ENCODE measurements around the gene GJD2. TPM values are rescaled to one million over a fixed set of nuclear protein-coding genes. Genes with fewer than 3 reads are reported as not detected.

The GJD2 gene
- total and polyA plus RNA-seq, 2 donors (not counting 1 experiment from before 2014, with no cell fraction given), result not detected

DNA sequence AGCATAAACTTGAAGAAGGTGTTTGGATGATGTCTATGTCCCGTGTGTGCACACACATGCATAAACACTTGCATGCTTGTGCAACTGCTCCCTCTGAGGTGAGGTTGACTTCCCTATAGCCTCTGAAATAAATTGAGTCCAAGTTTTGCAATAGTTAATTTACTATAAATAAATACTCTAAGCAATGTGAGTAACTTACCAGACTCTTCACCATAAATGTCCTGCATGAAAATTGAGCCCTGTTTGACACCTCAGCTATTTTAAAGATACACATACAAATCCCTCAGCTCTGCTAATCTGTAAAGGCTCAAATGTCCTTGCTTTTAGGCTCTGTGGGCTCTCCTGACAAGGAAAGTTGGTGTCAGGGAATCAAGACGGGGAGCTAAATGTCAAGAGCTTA lies 37.1 kb downstream of the GJD2 start:
- no peak for TF ChIP-seq EZH2 (IDR thresholded peaks at IDR 0.05; ENCODE audit: borderline replicate concordance, insufficient read depth, low read depth, low read length, poor library complexity, severe bottlenecking)
- TF ChIP-seq, protein P1, sequence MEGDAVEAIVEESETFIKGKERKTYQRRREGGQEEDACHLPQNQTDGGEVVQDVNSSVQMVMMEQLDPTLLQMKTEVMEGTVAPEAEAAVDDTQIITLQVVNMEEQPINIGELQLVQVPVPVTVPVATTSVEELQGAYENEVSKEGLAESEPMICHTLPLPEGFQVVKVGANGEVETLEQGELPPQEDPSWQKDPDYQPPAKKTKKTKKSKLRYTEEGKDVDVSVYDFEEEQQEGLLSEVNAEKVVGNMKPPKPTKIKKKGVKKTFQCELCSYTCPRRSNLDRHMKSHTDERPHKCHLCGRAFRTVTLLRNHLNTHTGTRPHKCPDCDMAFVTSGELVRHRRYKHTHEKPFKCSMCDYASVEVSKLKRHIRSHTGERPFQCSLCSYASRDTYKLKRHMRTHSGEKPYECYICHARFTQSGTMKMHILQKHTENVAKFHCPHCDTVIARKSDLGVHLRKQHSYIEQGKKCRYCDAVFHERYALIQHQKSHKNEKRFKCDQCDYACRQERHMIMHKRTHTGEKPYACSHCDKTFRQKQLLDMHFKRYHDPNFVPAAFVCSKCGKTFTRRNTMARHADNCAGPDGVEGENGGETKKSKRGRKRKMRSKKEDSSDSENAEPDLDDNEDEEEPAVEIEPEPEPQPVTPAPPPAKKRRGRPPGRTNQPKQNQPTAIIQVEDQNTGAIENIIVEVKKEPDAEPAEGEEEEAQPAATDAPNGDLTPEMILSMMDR (IDR thresholded peaks at IDR 0.05), result no peak
- DNase-seq, result no peak
- Histone ChIP-seq H3K36me3 (replicated peaks in 1 of 2; ENCODE audit: control extremely low read depth in 1 of 2, control insufficient read depth in 1 of 2, extremely low read depth in 1 of 2, insufficient read depth in 2 of 2, low read length in 1 of 2) (no peaks in the 10 kb centered on the region), H3K79me2 (ENCODE audit: control insufficient read depth, insufficient read depth, low read length) (no peaks in the 10 kb centered on the region), H3K27me3 (replicated peaks in 1 of 4; ENCODE audit: control extremely low read depth in 1 of 4, control insufficient read depth in 3 of 4, insufficient read depth in 4 of 4, low read length in 3 of 4) (peaks cover 0 to 8% (median 0%) of the 10 kb centered on the region in 4 experiments), H3K9me3 (ENCODE audit: control extremely low read depth in 1 of 3, control insufficient read depth in 2 of 3, insufficient read depth in 1 of 3, low read length in 2 of 3) (no peaks in the 10 kb centered on the region), H3K4me3 (ENCODE audit: control extremely low read depth in 1 of 5, extremely low read depth in 1 of 5, insufficient read depth in 1 of 5, low read depth in 2 of 5, low read length in 4 of 5) (no peak overlapping the region), H4K20me1 (ENCODE audit: control insufficient read depth, insufficient read depth, low read length, poor library complexity, severe bottlenecking) (no peaks in the 10 kb centered on the region), H2AFZ (ENCODE audit: insufficient read depth, low read depth, low read length, poor library complexity, severe bottlenecking) (no peak overlapping the region), H3K4me1 (ENCODE audit: control insufficient read depth in 2 of 2, insufficient read depth in 2 of 2, low read length in 2 of 2) (no peaks in the 10 kb centered on the region), H3K27ac (ENCODE audit: low read length in 2 of 2) (no peak overlapping the region), H3K4me2 (replicated peaks; ENCODE audit: low read depth, low read length, poor library complexity, severe bottlenecking) (no peak overlapping the region), H3K9ac (ENCODE audit: low read length) (no peak overlapping the region)
- Mint-ChIP-seq H3K4me3 (no peak overlapping the region), H3K4me1 (no peaks in the 10 kb centered on the region), H3K27ac (no peak overlapping the region), H3K9me3 (ENCODE audit: insufficient read depth) (no peaks in the 10 kb centered on the region), H3K27me3 (peaks cover 27% of the 10 kb centered on the region)
- intact Hi-C loops (cut with micrococcal nuclease), result no loop called here
- WGBS (ENCODE audit: insufficient coverage), result no CpG with 5 or more reads among the region's 2 CpGs
- ChIA-PET CTCF (no interaction called here), POLR2A (no interaction called here)
- ATAC-seq (ENCODE audit: low read depth), result no peak

DNA sequence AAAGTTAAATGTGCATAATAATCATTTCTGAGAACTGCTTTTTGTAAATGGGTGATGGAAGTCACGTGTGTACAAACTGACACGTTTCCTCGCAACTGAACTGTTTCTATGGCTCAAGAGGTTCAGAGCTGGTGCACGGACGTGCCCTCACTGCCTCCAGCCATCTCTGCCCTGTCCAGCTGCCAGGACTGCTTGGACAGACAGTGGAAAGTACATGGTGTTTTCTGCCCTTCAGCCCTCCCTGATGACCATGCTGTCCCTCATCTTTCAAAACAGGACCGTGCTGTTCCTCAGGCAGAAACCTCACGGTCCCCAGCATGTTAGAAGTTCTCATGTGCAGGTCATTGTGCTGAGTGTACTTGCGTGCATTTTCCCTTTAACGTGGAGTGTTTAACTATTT lies 38.7 kb downstream of the GJD2 start:
- ATAC-seq (ENCODE audit: low read depth) (no peak), DNase-seq (no peak)
- H3K27ac Mint-ChIP-seq, result no peak overlapping the region
- intact Hi-C loops (cut with micrococcal nuclease), result no loop called here
- TF ChIP-seq EZH2 (IDR thresholded peaks at IDR 0.05; ENCODE audit: borderline replicate concordance, insufficient read depth, low read depth, low read length, poor library complexity, severe bottlenecking), result no peak
- TF ChIP-seq, protein P1 (IDR thresholded peaks at IDR 0.05), result no peak
- 85% methylated on average over 7 of the region's 9 CpGs for WGBS (ENCODE audit: insufficient coverage)
- Histone ChIP-seq H3K9ac (ENCODE audit: low read length) (no peak overlapping the region), H3K27ac (ENCODE audit: low read length in 2 of 2) (no peak overlapping the region), H3K79me2 (ENCODE audit: control insufficient read depth, insufficient read depth, low read length) (no peaks in the 10 kb centered on the region), H3K27me3 (replicated peaks in 1 of 4; ENCODE audit: control extremely low read depth in 1 of 4, control insufficient read depth in 3 of 4, insufficient read depth in 4 of 4, low read length in 3 of 4) (peaks cover 0 to 2% (median 0%) of the 10 kb centered on the region in 4 experiments), H4K20me1 (ENCODE audit: control insufficient read depth, insufficient read depth, low read length, poor library complexity, severe bottlenecking) (no peaks in the 10 kb centered on the region), H3K36me3 (replicated peaks in 1 of 2; ENCODE audit: control extremely low read depth in 1 of 2, control insufficient read depth in 1 of 2, extremely low read depth in 1 of 2, insufficient read depth in 2 of 2, low read length in 1 of 2) (no peaks in the 10 kb centered on the region), H2AFZ (ENCODE audit: insufficient read depth, low read depth, low read length, poor library complexity, severe bottlenecking) (no peak overlapping the region), H3K4me3 (ENCODE audit: control extremely low read depth in 1 of 5, extremely low read depth in 1 of 5, insufficient read depth in 1 of 5, low read depth in 2 of 5, low read length in 4 of 5) (no peak overlapping the region), H3K4me2 (replicated peaks; ENCODE audit: low read depth, low read length, poor library complexity, severe bottlenecking) (no peak overlapping the region), H3K9me3 (ENCODE audit: control extremely low read depth in 1 of 3, control insufficient read depth in 2 of 3, insufficient read depth in 1 of 3, low read length in 2 of 3) (no peaks in the 10 kb centered on the region), H3K4me1 (ENCODE audit: control insufficient read depth in 2 of 2, insufficient read depth in 2 of 2, low read length in 2 of 2) (no peaks in the 10 kb centered on the region)
- H3K4me3 Mint-ChIP-seq, result no peak overlapping the region
- H3K9me3 Mint-ChIP-seq (ENCODE audit: insufficient read depth), result no peaks in the 10 kb centered on the region
- CTCF ChIA-PET, result no interaction called here
- no peaks in the 10 kb centered on the region for H3K4me1 Mint-ChIP-seq
- H3K27me3 Mint-ChIP-seq, result peaks cover 24% of the 10 kb centered on the region
- POLR2A ChIA-PET, result no interaction called here
